ENCODE measurements around the gene FAM219B.
"Not testable (repeated sequence)": the region's sequence is repeated elsewhere in the genome, so short reads cannot be mapped to it uniquely, and the experiment has no call there.

The FAM219B gene

GRCh38 chr15:74889883-74890664 lies 16.6 kb downstream of the FAM219B start, which contains the start of gene MPI:
MPI (plus strand) TSS chr15:74890042; CDS start chr15:74890074, 32 bp downstream.
- no peaks in the 10 kb centered on the region for H3K9me3 ChIP-seq (ENCODE audit: severe bottlenecking)
- H3K36me3 ChIP-seq (ENCODE audit: low read depth): peaks cover 30% of the 10 kb centered on the region
- H3K27me3 ChIP-seq (ENCODE audit: insufficient read depth, poor library complexity, severe bottlenecking): no peaks in the 10 kb centered on the region
- DNase-seq (ENCODE audit: low spot score) (peak; percentile 94), ATAC-seq (ENCODE audit: low read depth) (peak; percentile 97)
- peak within 1 kb of the TSS; percentile 37 for H3K27ac ChIP-seq (ENCODE audit: poor library complexity, severe bottlenecking)
- peaks cover 9% of the 10 kb centered on the region for H3K4me1 ChIP-seq (ENCODE audit: insufficient read depth, poor library complexity, severe bottlenecking)
- no peak for TF ChIP-seq CTCF (IDR thresholded peaks at IDR 0.05; ENCODE audit: poor library complexity, severe bottlenecking)
- H3K4me3 ChIP-seq (ENCODE audit: severe bottlenecking): peak within 1 kb of the TSS; percentile 87

- peaks cover 15% of the 10 kb centered on the region for H3K4me1 ChIP-seq (ENCODE audit: insufficient read depth, poor library complexity, severe bottlenecking)
- no peak overlapping the region for H3K27ac ChIP-seq (ENCODE audit: poor library complexity, severe bottlenecking)
- ATAC-seq (ENCODE audit: low read depth) (no peak), DNase-seq (ENCODE audit: low spot score) (no peak)
- no peak for TF ChIP-seq CTCF (IDR thresholded peaks at IDR 0.05; ENCODE audit: poor library complexity, severe bottlenecking)
- H3K4me3 ChIP-seq (ENCODE audit: severe bottlenecking): peak overlapping the region; percentile 87
- peaks cover 30% of the 10 kb centered on the region for H3K36me3 ChIP-seq (ENCODE audit: low read depth)
- no peaks in the 10 kb centered on the region for H3K27me3 ChIP-seq (ENCODE audit: insufficient read depth, poor library complexity, severe bottlenecking)
- H3K9me3 ChIP-seq (ENCODE audit: severe bottlenecking): no peaks in the 10 kb centered on the region
Observed at GRCh38 chr15:74889390-74889882, 17.2 kb downstream of the FAM219B start.

- H3K27ac ChIP-seq (ENCODE audit: poor library complexity, severe bottlenecking): no peak overlapping the region
Observed at GRCh38 chr15:74888716-74889115, 17.9 kb downstream of the FAM219B start.

GRCh38 chr15:74887537-74888193 lies 19.0 kb downstream of the FAM219B start:
- ATAC-seq (ENCODE audit: low read depth); H3K9me3 ChIP-seq (ENCODE audit: severe bottlenecking); H3K27ac ChIP-seq (ENCODE audit: poor library complexity, severe bottlenecking); H3K27me3 ChIP-seq (ENCODE audit: insufficient read depth, poor library complexity, severe bottlenecking); DNase-seq (ENCODE audit: low spot score); H3K4me3 ChIP-seq (ENCODE audit: severe bottlenecking): not testable (repeated sequence)
- H3K4me1 ChIP-seq (ENCODE audit: insufficient read depth, poor library complexity, severe bottlenecking): peaks cover 18% of the 10 kb centered on the region
- peaks cover 19% of the 10 kb centered on the region for H3K36me3 ChIP-seq (ENCODE audit: low read depth)

More at GRCh38 chr15:74888716-74889115, 17.9 kb downstream of the FAM219B start:
- ATAC-seq (ENCODE audit: low read depth) (no peak), DNase-seq (ENCODE audit: low spot score) (no peak)
- H3K4me3 ChIP-seq (ENCODE audit: severe bottlenecking): no peak overlapping the region
- H3K27me3 ChIP-seq (ENCODE audit: insufficient read depth, poor library complexity, severe bottlenecking): no peaks in the 10 kb centered on the region
- H3K4me1 ChIP-seq (ENCODE audit: insufficient read depth, poor library complexity, severe bottlenecking): peaks cover 20% of the 10 kb centered on the region
- H3K9me3 ChIP-seq (ENCODE audit: severe bottlenecking): no peaks in the 10 kb centered on the region
- peaks cover 30% of the 10 kb centered on the region for H3K36me3 ChIP-seq (ENCODE audit: low read depth)
- no peak for TF ChIP-seq CTCF (IDR thresholded peaks at IDR 0.05; ENCODE audit: poor library complexity, severe bottlenecking)

GRCh38 chr15:74885461-74885860 lies 21.2 kb downstream of the FAM219B start:
- Histone ChIP-seq H3K36me3 (ENCODE audit: low read depth) (no peaks in the 10 kb centered on the region), H3K9me3 (ENCODE audit: severe bottlenecking) (no peaks in the 10 kb centered on the region), H3K27ac (ENCODE audit: poor library complexity, severe bottlenecking) (peak overlapping the region; percentile 12), H3K27me3 (ENCODE audit: insufficient read depth, poor library complexity, severe bottlenecking) (no peaks in the 10 kb centered on the region), H3K4me1 (ENCODE audit: insufficient read depth, poor library complexity, severe bottlenecking) (peaks cover 15% of the 10 kb centered on the region), H3K4me3 (ENCODE audit: severe bottlenecking) (no peak overlapping the region)
- ATAC-seq (ENCODE audit: low read depth) (no peak), DNase-seq (ENCODE audit: low spot score) (no peak)
- no peak for TF ChIP-seq CTCF (IDR thresholded peaks at IDR 0.05; ENCODE audit: poor library complexity, severe bottlenecking)
